ENCODE measurements around the gene TRIM31. TPM values are rescaled to one million over a fixed set of nuclear protein-coding genes. Genes with fewer than 3 reads are reported as not detected.
"Not testable (repeated sequence)": the region's sequence is repeated elsewhere in the genome, so short reads cannot be mapped to it uniquely, and the experiment has no call there.

TRIM31 gene
- total and polyA plus RNA-seq, 4 donors: 0.79 to 13.8 TPM; not detected in 2

GRCh38 chr6:30149858-30150550 is 37.1 kb upstream of the TRIM31 start:
- 55 to 61% methylated on average over 7 of the region's 7 CpGs for WGBS, 2 donors
- intact Hi-C loops (cut with DNase I): no loop called here
- ATAC-seq (ENCODE audit: low FRiP score) (no peak), DNase-seq (no peak)
- Histone ChIP-seq H3K9me3 (ENCODE audit: control insufficient read depth, low read length) (no peaks in the 10 kb centered on the region), H3K4me1 (ENCODE audit: control insufficient read depth in 1 of 2, insufficient read depth in 2 of 2, low read length in 2 of 2) (no peaks in the 10 kb centered on the region), H3K4me3 (ENCODE audit: low read length in 2 of 2) (no peak overlapping the region), H3K36me3 (ENCODE audit: control insufficient read depth in 1 of 2, insufficient read depth in 2 of 2, low read length in 1 of 2) (no peaks in the 10 kb centered on the region), H3K27me3 (ENCODE audit: control insufficient read depth in 1 of 2, insufficient read depth in 2 of 2, low read length in 1 of 2) (no peaks in the 10 kb centered on the region), H3K27ac (ENCODE audit: low read depth in 1 of 2, low read length in 2 of 2) (no peak overlapping the region)

GRCh38 chr6:30149234-30149633 is 36.3 kb upstream of the TRIM31 start:
- Histone ChIP-seq H3K27ac (ENCODE audit: low read depth in 1 of 2, low read length in 2 of 2) (no peak overlapping the region), H3K4me3 (ENCODE audit: low read length in 2 of 2) (no peak overlapping the region), H3K9me3 (ENCODE audit: control insufficient read depth, low read length) (no peaks in the 10 kb centered on the region), H3K36me3 (ENCODE audit: control insufficient read depth in 1 of 2, insufficient read depth in 2 of 2, low read length in 1 of 2) (no peaks in the 10 kb centered on the region), H3K27me3 (ENCODE audit: control insufficient read depth in 1 of 2, insufficient read depth in 2 of 2, low read length in 1 of 2) (no peaks in the 10 kb centered on the region), H3K4me1 (ENCODE audit: control insufficient read depth in 1 of 2, insufficient read depth in 2 of 2, low read length in 2 of 2) (no peaks in the 10 kb centered on the region)
- DNase-seq: no peak
- no peak for ATAC-seq (ENCODE audit: low FRiP score)
- 58 to 62% methylated on average over 3 of the region's 3 CpGs for WGBS, 2 donors
- intact Hi-C loops (cut with DNase I): no loop called here

- ATAC-seq (ENCODE audit: low FRiP score) (no peak), DNase-seq (no peak)
- Histone ChIP-seq H3K4me3 (ENCODE audit: low read length in 2 of 2) (no peak overlapping the region), H3K36me3 (ENCODE audit: control insufficient read depth in 1 of 2, insufficient read depth in 2 of 2, low read length in 1 of 2) (no peaks in the 10 kb centered on the region), H3K9me3 (ENCODE audit: control insufficient read depth, low read length) (no peaks in the 10 kb centered on the region), H3K4me1 (ENCODE audit: control insufficient read depth in 1 of 2, insufficient read depth in 2 of 2, low read length in 2 of 2) (no peaks in the 10 kb centered on the region), H3K27me3 (ENCODE audit: control insufficient read depth in 1 of 2, insufficient read depth in 2 of 2, low read length in 1 of 2) (no peaks in the 10 kb centered on the region), H3K27ac (ENCODE audit: low read depth in 1 of 2, low read length in 2 of 2) (no peak overlapping the region)
- intact Hi-C loops (cut with DNase I): no loop called here
- 67 to 80% methylated on average over 3 of the region's 3 CpGs for WGBS, 2 donors
Observed at GRCh38 chr6:30147096-30147495, 34.2 kb upstream of the TRIM31 start.

- DNase-seq: no peak
- H3K4me3 ChIP-seq (ENCODE audit: low read length in 2 of 2): no peak overlapping the region
- 33 to 47% methylated on average over 7 of the region's 7 CpGs for WGBS, 2 donors
- no peaks in the 10 kb centered on the region for H3K27me3 ChIP-seq (ENCODE audit: control insufficient read depth in 1 of 2, insufficient read depth in 2 of 2, low read length in 1 of 2)
- ATAC-seq (ENCODE audit: low FRiP score): no peak
- no peaks in the 10 kb centered on the region for H3K9me3 ChIP-seq (ENCODE audit: control insufficient read depth, low read length)
- no peak overlapping the region for H3K27ac ChIP-seq (ENCODE audit: low read depth in 1 of 2, low read length in 2 of 2)
- H3K4me1 ChIP-seq (ENCODE audit: control insufficient read depth in 1 of 2, insufficient read depth in 2 of 2, low read length in 2 of 2): no peaks in the 10 kb centered on the region
- H3K36me3 ChIP-seq (ENCODE audit: control insufficient read depth in 1 of 2, insufficient read depth in 2 of 2, low read length in 1 of 2): no peaks in the 10 kb centered on the region
- intact Hi-C loops (cut with DNase I): no loop called here
Observed at GRCh38 chr6:30145818-30146217, 32.9 kb upstream of the TRIM31 start.

- Histone ChIP-seq H3K36me3 (ENCODE audit: control insufficient read depth in 1 of 2, insufficient read depth in 2 of 2, low read length in 1 of 2) (no peaks in the 10 kb centered on the region), H3K9me3 (ENCODE audit: control insufficient read depth, low read length) (no peaks in the 10 kb centered on the region), H3K27ac (ENCODE audit: low read depth in 1 of 2, low read length in 2 of 2) (no peak overlapping the region), H3K4me3 (ENCODE audit: low read length in 2 of 2) (no peak overlapping the region), H3K27me3 (ENCODE audit: control insufficient read depth in 1 of 2, insufficient read depth in 2 of 2, low read length in 1 of 2) (no peaks in the 10 kb centered on the region), H3K4me1 (ENCODE audit: control insufficient read depth in 1 of 2, insufficient read depth in 2 of 2, low read length in 2 of 2) (no peaks in the 10 kb centered on the region)
- ATAC-seq (ENCODE audit: low FRiP score): no peak
- 45 to 48% methylated on average over 6 of the region's 6 CpGs for WGBS, 2 donors
- intact Hi-C loops (cut with DNase I): no loop called here
- no peak for DNase-seq
Observed at GRCh38 chr6:30144811-30145210, 31.9 kb upstream of the TRIM31 start.

- 59 to 71% methylated on average over 2 of the region's 2 CpGs for WGBS, 2 donors
- intact Hi-C loops (cut with DNase I): no loop called here
- H3K27me3 ChIP-seq (ENCODE audit: control insufficient read depth in 1 of 2, insufficient read depth in 2 of 2, low read length in 1 of 2): no peaks in the 10 kb centered on the region
- no peaks in the 10 kb centered on the region for H3K36me3 ChIP-seq (ENCODE audit: control insufficient read depth in 1 of 2, insufficient read depth in 2 of 2, low read length in 1 of 2)
- no peaks in the 10 kb centered on the region for H3K9me3 ChIP-seq (ENCODE audit: control insufficient read depth, low read length)
- no peak overlapping the region for H3K27ac ChIP-seq (ENCODE audit: low read depth in 1 of 2, low read length in 2 of 2)
- no peaks in the 10 kb centered on the region for H3K4me1 ChIP-seq (ENCODE audit: control insufficient read depth in 1 of 2, insufficient read depth in 2 of 2, low read length in 2 of 2)
- H3K4me3 ChIP-seq (ENCODE audit: low read length in 2 of 2): no peak overlapping the region
- ATAC-seq (ENCODE audit: low FRiP score) (no peak), DNase-seq (no peak)
Observed at GRCh38 chr6:30143780-30144179, 30.9 kb upstream of the TRIM31 start.

GRCh38 chr6:30142665-30143064 is 29.8 kb upstream of the TRIM31 start:
- Histone ChIP-seq H3K4me1 (ENCODE audit: control insufficient read depth in 1 of 2, insufficient read depth in 2 of 2, low read length in 2 of 2) (no peaks in the 10 kb centered on the region), H3K4me3 (ENCODE audit: low read length in 2 of 2) (no peak overlapping the region), H3K27me3 (ENCODE audit: control insufficient read depth in 1 of 2, insufficient read depth in 2 of 2, low read length in 1 of 2) (no peaks in the 10 kb centered on the region), H3K36me3 (ENCODE audit: control insufficient read depth in 1 of 2, insufficient read depth in 2 of 2, low read length in 1 of 2) (no peaks in the 10 kb centered on the region), H3K27ac (ENCODE audit: low read depth in 1 of 2, low read length in 2 of 2) (no peak overlapping the region), H3K9me3 (ENCODE audit: control insufficient read depth, low read length) (no peaks in the 10 kb centered on the region)
- ATAC-seq (ENCODE audit: low FRiP score): no peak
- 60% methylated on average over 3 of the region's 3 CpGs for WGBS, 2 donors
- DNase-seq: no peak
- intact Hi-C loops (cut with DNase I): no loop called here

GRCh38 chr6:30140240-30140639 is 27.4 kb upstream of the TRIM31 start:
- H3K9me3 ChIP-seq (ENCODE audit: control insufficient read depth, low read length); H3K27me3 ChIP-seq (ENCODE audit: control insufficient read depth in 1 of 2, insufficient read depth in 2 of 2, low read length in 1 of 2); ATAC-seq (ENCODE audit: low FRiP score); H3K4me1 ChIP-seq (ENCODE audit: control insufficient read depth in 1 of 2, insufficient read depth in 2 of 2, low read length in 2 of 2); intact Hi-C loops (cut with DNase I); H3K4me3 ChIP-seq (ENCODE audit: low read length in 2 of 2); H3K27ac ChIP-seq (ENCODE audit: low read depth in 1 of 2, low read length in 2 of 2); DNase-seq; H3K36me3 ChIP-seq (ENCODE audit: control insufficient read depth in 1 of 2, insufficient read depth in 2 of 2, low read length in 1 of 2): not testable (repeated sequence)
- WGBS, 2 donors: 76 to 77% methylated on average over 8 of the region's 8 CpGs

- no peak overlapping the region for H3K27ac ChIP-seq (ENCODE audit: low read depth in 1 of 2, low read length in 2 of 2)
- no peaks in the 10 kb centered on the region for H3K9me3 ChIP-seq (ENCODE audit: control insufficient read depth, low read length)
- DNase-seq: no peak
- no peaks in the 10 kb centered on the region for H3K36me3 ChIP-seq (ENCODE audit: control insufficient read depth in 1 of 2, insufficient read depth in 2 of 2, low read length in 1 of 2)
- intact Hi-C loops (cut with DNase I): loop anchor here in 1 of 2 donors (10.0 kb wide), 1 partner anchor 282 kb away; no protein-coding TSS in a partner anchor
- no peaks in the 10 kb centered on the region for H3K4me1 ChIP-seq (ENCODE audit: control insufficient read depth in 1 of 2, insufficient read depth in 2 of 2, low read length in 2 of 2)
- 76 to 77% methylated on average over 11 of the region's 11 CpGs for WGBS, 2 donors
- no peak for ATAC-seq (ENCODE audit: low FRiP score)
- H3K27me3 ChIP-seq (ENCODE audit: control insufficient read depth in 1 of 2, insufficient read depth in 2 of 2, low read length in 1 of 2): no peaks in the 10 kb centered on the region
- H3K4me3 ChIP-seq (ENCODE audit: low read length in 2 of 2): no peak overlapping the region
Observed at GRCh38 chr6:30136570-30137286, 23.8 kb upstream of the TRIM31 start.

Measured in aorta (tissue), 5 donors.